ENCODE measurements around the gene RFTN1.

Gene RFTN1

GRCh38 chr3:16385151-16385550, 128.3 kb downstream of the RFTN1 start:
- H3K9me2 ChIP-seq (replicated peaks; ENCODE audit: control insufficient read depth, low read length): no peaks in the 10 kb centered on the region
- peaks cover 100% of the 10 kb centered on the region for H3K79me2 ChIP-seq (ENCODE audit: control insufficient read depth, low read length)
- no peaks in the 10 kb centered on the region for H3K27me3 ChIP-seq (ENCODE audit: control insufficient read depth, low read length)
- peak overlapping the region; percentile 9; the same call in 1 of the 2 replicates for H3K27ac ChIP-seq (ENCODE audit: low read depth, low read length)
- TF ChIP-seq CTCF (IDR thresholded peaks at IDR 0.05; ENCODE audit: low read depth, low read length, poor library complexity, severe bottlenecking) (no peak), EZH2phosphoT487 (IDR thresholded peaks at IDR 0.05; ENCODE audit: borderline replicate concordance, low read length) (no peak)
- no peak overlapping the region for H3K4me2 ChIP-seq (ENCODE audit: low read length)
- H3K4me1 ChIP-seq (ENCODE audit: control insufficient read depth, low read length): peaks cover 100% of the 10 kb centered on the region
- H4K20me1 ChIP-seq (ENCODE audit: control insufficient read depth, insufficient read depth, low read depth, low read length): peaks cover 4% of the 10 kb centered on the region; the same call in 1 of the 2 replicates
- peaks cover 55% of the 10 kb centered on the region for H3F3A ChIP-seq (ENCODE audit: control insufficient read depth, insufficient read depth)
- no peaks in the 10 kb centered on the region for H3K9me3 ChIP-seq (ENCODE audit: control insufficient read depth, insufficient read depth, low read length)
- H3K36me3 ChIP-seq (ENCODE audit: control insufficient read depth, low read length): peaks cover 94% of the 10 kb centered on the region
- no peak overlapping the region for H3K4me3 ChIP-seq (ENCODE audit: low read length)

- H3K27me3 ChIP-seq (ENCODE audit: control insufficient read depth, low read length): no peaks in the 10 kb centered on the region
- no peaks in the 10 kb centered on the region for H3K9me2 ChIP-seq (replicated peaks; ENCODE audit: control insufficient read depth, low read length)
- H3K4me3 ChIP-seq (ENCODE audit: low read length): no peak overlapping the region
- H3K9me3 ChIP-seq (ENCODE audit: control insufficient read depth, insufficient read depth, low read length): no peaks in the 10 kb centered on the region
- TF ChIP-seq EZH2phosphoT487 (IDR thresholded peaks at IDR 0.05; ENCODE audit: borderline replicate concordance, low read length): no peak
- TF ChIP-seq CTCF (IDR thresholded peaks at IDR 0.05; ENCODE audit: low read depth, low read length, poor library complexity, severe bottlenecking): no peak
- H3K4me2 ChIP-seq (ENCODE audit: low read length): peak overlapping the region; percentile 30
- peaks cover 68% of the 10 kb centered on the region for H3F3A ChIP-seq (ENCODE audit: control insufficient read depth, insufficient read depth)
- peak overlapping the region; percentile 25 for H3K27ac ChIP-seq (ENCODE audit: low read depth, low read length)
- H3K36me3 ChIP-seq (ENCODE audit: control insufficient read depth, low read length): peaks cover 94% of the 10 kb centered on the region
- peaks cover 4% of the 10 kb centered on the region; the same call in 1 of the 2 replicates for H4K20me1 ChIP-seq (ENCODE audit: control insufficient read depth, insufficient read depth, low read depth, low read length)
- peaks cover 100% of the 10 kb centered on the region for H3K4me1 ChIP-seq (ENCODE audit: control insufficient read depth, low read length)
- peaks cover 100% of the 10 kb centered on the region for H3K79me2 ChIP-seq (ENCODE audit: control insufficient read depth, low read length)
Measured at GRCh38 chr3:16383864-16384263, 129.6 kb downstream of the RFTN1 start.

DNA sequence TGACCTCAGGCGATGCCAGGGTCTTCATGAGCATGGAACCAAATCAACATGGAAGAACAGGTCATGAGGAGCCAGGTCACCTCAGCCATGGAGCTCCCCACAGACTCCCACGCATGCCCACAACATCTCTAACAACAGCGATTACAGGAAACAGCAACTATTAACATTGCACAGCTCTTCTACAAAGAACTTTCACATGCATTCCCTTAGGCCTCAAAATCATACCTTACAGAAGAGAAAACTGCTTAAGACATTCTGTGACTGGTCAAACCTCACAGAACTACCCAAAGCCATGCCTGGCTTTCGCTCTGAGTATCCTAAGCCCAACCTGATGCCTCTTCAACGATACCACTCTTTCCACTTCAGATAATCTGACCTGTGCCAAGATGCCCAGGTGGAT, 130.7 kb downstream of the RFTN1 start:
- peaks cover 94% of the 10 kb centered on the region for H3K36me3 ChIP-seq (ENCODE audit: control insufficient read depth, low read length)
- H4K20me1 ChIP-seq (ENCODE audit: control insufficient read depth, insufficient read depth, low read depth, low read length): peaks cover 4% of the 10 kb centered on the region; the same call in 1 of the 2 replicates
- H3K4me2 ChIP-seq (ENCODE audit: low read length): peak overlapping the region; percentile 64
- peak overlapping the region; percentile 87 for H3K27ac ChIP-seq (ENCODE audit: low read depth, low read length)
- peaks cover 100% of the 10 kb centered on the region for H3K4me1 ChIP-seq (ENCODE audit: control insufficient read depth, low read length)
- H3K9me3 ChIP-seq (ENCODE audit: control insufficient read depth, insufficient read depth, low read length): no peaks in the 10 kb centered on the region
- H3K79me2 ChIP-seq (ENCODE audit: control insufficient read depth, low read length): peaks cover 100% of the 10 kb centered on the region
- H3K4me3 ChIP-seq (ENCODE audit: low read length): 0 out of 2 replicates have a peak overlapping the region, but pooled peaks have one; percentile 59
- no peaks in the 10 kb centered on the region for H3K27me3 ChIP-seq (ENCODE audit: control insufficient read depth, low read length)
- TF ChIP-seq EZH2phosphoT487 (IDR thresholded peaks at IDR 0.05; ENCODE audit: borderline replicate concordance, low read length): no peak
- TF ChIP-seq CTCF (IDR thresholded peaks at IDR 0.05; ENCODE audit: low read depth, low read length, poor library complexity, severe bottlenecking): no peak
- peaks cover 78% of the 10 kb centered on the region for H3F3A ChIP-seq (ENCODE audit: control insufficient read depth, insufficient read depth)
- no peaks in the 10 kb centered on the region for H3K9me2 ChIP-seq (replicated peaks; ENCODE audit: control insufficient read depth, low read length)

Data from DOHH2 (cell line).